GM13977 (cell line): ENCODE results near the gene CYB561D2.

Source experiments
- DNase-seq: peaks from one replicate; pipeline ENCODE4 v3.0.0; 2012; ENCODE audit warnings: low spot score
- CTCF ChIP-seq: IDR thresholded peaks from 2 replicates; pipeline ENCODE4 v1.5.1; 2012; ENCODE audit warnings: mild to moderate bottlenecking, control low read depth; ENCODE audit not compliant: insufficient read depth; ENCODE audit errors: extremely low read depth, missing control alignments
- in situ Hi-C: fragments of 300-500 bp; cut with MboI; formaldehyde crosslinking; loops from one replicate; pipeline ENCODE4 v1.12.0; 2022; ENCODE audit warnings: low sequenced_read_pairs, low pct_unique_long_range_greater_than_20kb, mixed read lengths, inconsistent platforms; ENCODE audit not compliant: unreplicated experiment

CYB561D2 gene

GRCh38 chr3:50323614-50324199 is 27.0 kb upstream of the CYB561D2 start:
- TF ChIP-seq CTCF = no peak
- in situ Hi-C loops = no loop called here

GRCh38 chr3:50324351-50325112 is 26.1 kb upstream of the CYB561D2 start:
- TF ChIP-seq CTCF = peak; percentile 83
- DNase-seq = peak; percentile 80
- in situ Hi-C loops = no loop called here

More at GRCh38 chr3:50323614-50324199, 27.0 kb upstream of the CYB561D2 start:
- DNase-seq = no peak

GRCh38 chr3:50325113-50325480 is 25.6 kb upstream of the CYB561D2 start:
- DNase-seq = no peak
- no peak for TF ChIP-seq CTCF
- in situ Hi-C loops = no loop called here

- TF ChIP-seq CTCF = no peak
- in situ Hi-C loops = no loop called here
- no peak for DNase-seq
Measured at GRCh38 chr3:50325497-50326181, 25.0 kb upstream of the CYB561D2 start.

GRCh38 chr3:50326182-50326541 is 24.5 kb upstream of the CYB561D2 start:
- DNase-seq = no peak
- TF ChIP-seq CTCF = no peak
- in situ Hi-C loops = no loop called here

GRCh38 chr3:50327129-50327528 is 23.5 kb upstream of the CYB561D2 start:
- TF ChIP-seq CTCF = no peak
- in situ Hi-C loops = no loop called here
- DNase-seq = no peak
